Esophagus muscularis mucosa (tissue), 4 donors: ENCODE results near the gene LPCAT2. TPM values are rescaled to one million over a fixed set of nuclear protein-coding genes. Genes with fewer than 3 reads are reported as not detected.

Experiments
- DNase-seq: peaks from one replicate; pipeline ENCODE4 v3.0.0-alpha.2; 2017; ENCODE audit errors: extremely low spot score
- H3K27ac ChIP-seq, 4 donors: fragments of 200-600 bp; sonication (generic); replicated peaks in 1 of 4; 1 replicate in 3 of 4; 2 replicates in 1 of 4; pipeline ENCODE4 v1.5.1; 2016 to 2019; ENCODE audit warnings: mild to moderate bottlenecking in 1 of 4
- H3K27me3 ChIP-seq, 4 donors: fragments of 200-600 bp; sonication (generic); one replicate each; pipeline versions ENCODE4 v1.5.1 to v1.6.0; 2016 to 2019
- H3K36me3 ChIP-seq, 4 donors: fragments of 200-600 bp; sonication (generic); one replicate each; pipeline ENCODE4 v1.5.1; 2016 to 2019
- H3K4me1 ChIP-seq, 4 donors: fragments of 200-600 bp; sonication (generic); one replicate each; pipeline ENCODE4 v1.5.1; 2016 to 2019
- H3K4me3 ChIP-seq, 4 donors: fragments of 200-600 bp; sonication (generic); 1 replicate in 2 of 4; 2 replicates in 2 of 4; pipeline ENCODE4 v1.5.1; 2016 to 2019; ENCODE audit warnings: mild to moderate bottlenecking in 4 of 4, moderate library complexity in 1 of 4
- H3K9me3 ChIP-seq, 4 donors: fragments of 200-600 bp; sonication (generic); 1 replicate in 3 of 4; 2 replicates in 1 of 4; pipeline ENCODE4 v1.5.1; 2016 to 2019
- CTCF ChIP-seq, 3 experiments: fragments of 200-600 bp in 2 of 3; fragments of 450-650 bp in 1 of 3; sonication (generic) in 2 of 3; IDR thresholded peaks; one replicate each; pipeline ENCODE4 v1.5.1; 2017 to 2019; ENCODE audit warnings: antibody characterized with exemption in 3 of 3, mild to moderate bottlenecking in 2 of 3, moderate library complexity in 1 of 3
- EP300 ChIP-seq: sonication (generic); formaldehyde crosslinking; IDR thresholded peaks from one replicate; pipeline ENCODE4 v1.6.1; 2017; ENCODE audit warnings: antibody characterized with exemption
- POLR2A ChIP-seq: fragments of 450-650 bp; IDR thresholded peaks from one replicate; pipeline ENCODE4 v1.6.1; 2017; ENCODE audit warnings: antibody characterized with exemption, moderate library complexity, mild to moderate bottlenecking, low read depth
- POLR2AphosphoS5 ChIP-seq, 2 donors: sonication (generic); formaldehyde crosslinking; IDR thresholded peaks; one replicate each; pipeline ENCODE4 v1.6.1; 2017; ENCODE audit warnings: antibody characterized with exemption in 2 of 2
- WGBS: methylation state at CpG from one replicate; pipeline ENCODE4 v1.1.5; 2018; 5-methylcytosine and 5-hydroxymethylcytosine counted together
- intact Hi-C: fragments of 100-400 bp; cut with DNase I; formaldehyde crosslinking; loops from one replicate; pipeline ENCODE4 v1.15.1; 2023
- total RNA-seq, 4 donors: library from RNA; depleted of rRNA; stranded (reverse); fragments of >200 nt; gene quantifications; one replicate each; pipeline versions ENCODE4 v1.1.0 to v1.2.1, GENCODE V29; 2016

The LPCAT2 gene
- total RNA-seq, 4 donors from 2014 or later = 9.6 to 12.9 (median 12.0) TPM

- Histone ChIP-seq H3K36me3 (no peaks in the 10 kb centered on the region), H3K27ac (no peak overlapping the region), H3K4me3 (no peak overlapping the region), H3K27me3 (no peaks in the 10 kb centered on the region), H3K4me1 (no peaks in the 10 kb centered on the region), H3K9me3 (no peaks in the 10 kb centered on the region)
- WGBS = 90% methylated on average over 6 of the region's 6 CpGs
- no peak for DNase-seq
- intact Hi-C loops = no loop called here
- no peak for TF ChIP-seq POLR2A
- no peak for TF ChIP-seq POLR2AphosphoS5 (IDR thresholded peaks at IDR 0.05)
- no peak for TF ChIP-seq CTCF (IDR thresholded peaks at IDR 0.05)
- TF ChIP-seq EP300 = no peak
Measured at GRCh38 chr16:55588799-55589198, 79.9 kb downstream of the LPCAT2 start.

- no peak overlapping the region for H3K4me3 ChIP-seq
- H3K36me3 ChIP-seq = no peaks in the 10 kb centered on the region
- no peaks in the 10 kb centered on the region for H3K9me3 ChIP-seq
- H3K4me1 ChIP-seq = no peaks in the 10 kb centered on the region
- H3K27me3 ChIP-seq = no peaks in the 10 kb centered on the region
- TF ChIP-seq EP300 (no peak), POLR2A (no peak), POLR2AphosphoS5 (IDR thresholded peaks at IDR 0.05) (no peak), CTCF (IDR thresholded peaks at IDR 0.05) (no peak)
- DNase-seq = no peak
- intact Hi-C loops = no loop called here
- no peak overlapping the region for H3K27ac ChIP-seq
Measured at GRCh38 chr16:55592306-55592705, 83.4 kb downstream of the LPCAT2 start.

GRCh38 chr16:55597928-55598327 is 89.1 kb downstream of the LPCAT2 start:
- no peak overlapping the region for H3K4me3 ChIP-seq
- H3K27ac ChIP-seq = no peak overlapping the region
- H3K4me1 ChIP-seq = no peaks in the 10 kb centered on the region
- no peak for TF ChIP-seq CTCF (IDR thresholded peaks at IDR 0.05)
- TF ChIP-seq EP300 = no peak
- no peak for TF ChIP-seq POLR2AphosphoS5 (IDR thresholded peaks at IDR 0.05)
- TF ChIP-seq POLR2A = no peak
- no peaks in the 10 kb centered on the region for H3K27me3 ChIP-seq
- intact Hi-C loops = no loop called here
- no peak for DNase-seq
- WGBS = 77% methylated on average over 4 of the region's 4 CpGs
- no peaks in the 10 kb centered on the region for H3K36me3 ChIP-seq
- no peaks in the 10 kb centered on the region for H3K9me3 ChIP-seq

- Histone ChIP-seq H3K4me3 (no peak overlapping the region), H3K36me3 (no peaks in the 10 kb centered on the region), H3K9me3 (peaks cover 0 to 5% (median 0%) of the 10 kb centered on the region in 4 donors), H3K27ac (no peak overlapping the region), H3K4me1 (peaks cover 0 to 12% (median 7%) of the 10 kb centered on the region in 4 donors), H3K27me3 (no peaks in the 10 kb centered on the region)
- DNase-seq = no peak
- 32% methylated on average over 4 of the region's 4 CpGs for WGBS
- intact Hi-C loops = no loop called here
- TF ChIP-seq EP300 (no peak), POLR2A (no peak), POLR2AphosphoS5 (IDR thresholded peaks at IDR 0.05) (no peak), CTCF (IDR thresholded peaks at IDR 0.05) (no peak)
Measured at GRCh38 chr16:55605754-55606336, 97.0 kb downstream of the LPCAT2 start.
